AG04450 (cell line): ENCODE results near the gene RHBDD3. TPM values are rescaled to one million over a fixed set of nuclear protein-coding genes. Genes with fewer than 3 reads are reported as not detected.

Experiments used
- CTCF ChIA-PET: fragments of 300-600, 350-600 bp; formaldehyde crosslinking; extraction: SDS; loops from one replicate; lab custom pipeline; 2022; ENCODE audit warnings: antibody characterized with exemption, inconsistent platforms; lab: Charles Lee
- POLR2A ChIA-PET: fragments of 350-600 bp; formaldehyde crosslinking; extraction: SDS; loops from one replicate; lab custom pipeline; 2021; ENCODE audit warnings: antibody characterized with exemption, inconsistent platforms; lab: Yijun Ruan, JAX
- DNase-seq: peaks from one replicate; pipeline ENCODE4 v3.0.0-alpha.2; 2011; ENCODE audit warnings: low read depth, low spot score
- H3K27ac ChIP-seq: one replicate; pipeline ENCODE4 v1.5.1; 2012; ENCODE audit warnings: low read depth, low read length, control low read depth
- H3K27me3 ChIP-seq: one replicate; pipeline ENCODE4 v1.6.0; 2012; ENCODE audit warnings: low read length; ENCODE audit not compliant: control insufficient read depth, insufficient read depth
- H3K4me3 ChIP-seq: 2 replicates; pipeline ENCODE4 v1.5.1; 2011; ENCODE audit warnings: mild to moderate bottlenecking, low read depth, low read length, control low read depth
- H3K9me3 ChIP-seq: 2 replicates; pipeline ENCODE4 v1.5.1; 2012; ENCODE audit warnings: low read length; ENCODE audit not compliant: control insufficient read depth, insufficient read depth
- CTCF ChIP-seq: IDR thresholded peaks from 2 replicates; pipeline ENCODE4 v1.5.1; 2011; ENCODE audit warnings: low read depth, low read length, control low read depth, inconsistent platforms
- polyA plus RNA-seq: library from polyadenylated mRNA; depleted of rRNA; stranded (reverse); fragments of >200 nt; gene quantifications from 2 replicates; pipeline ENCODE4 v1.2.3, GENCODE V29; 2011

RHBDD3 gene
- polyA plus RNA-seq, 1 experiment = 9.9 TPM

DNA sequence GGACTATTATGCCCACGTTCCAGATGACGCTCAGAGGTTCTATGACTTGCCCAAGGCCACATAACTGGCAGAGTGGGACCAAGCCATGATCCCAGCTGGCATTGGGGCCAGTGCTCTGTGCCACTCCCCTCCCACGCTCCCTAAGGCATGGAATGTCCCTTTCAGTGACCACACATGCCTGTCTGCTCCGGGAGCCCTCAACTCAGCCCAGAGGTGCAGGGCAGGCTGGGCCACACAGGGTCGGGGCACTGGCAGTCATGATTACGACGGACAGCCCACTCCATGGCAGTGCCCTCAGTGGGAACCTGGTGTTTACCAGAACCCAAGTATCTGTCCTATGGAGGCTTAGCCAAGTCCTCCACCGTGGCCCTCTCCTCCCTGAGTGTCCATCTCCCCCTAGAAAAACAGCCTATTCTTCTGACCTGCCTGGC, 10.0 kb downstream of the RHBDD3 start:
- Histone ChIP-seq H3K27ac (no peak overlapping the region), H3K9me3 (no peaks in the 10 kb centered on the region), H3K27me3 (no peaks in the 10 kb centered on the region), H3K4me3 (no peak overlapping the region)
- CTCF ChIA-PET = interaction anchor here (2.5 kb wide), 1 partner anchor 12 kb away, joined by 11 read pairs; no protein-coding TSS in a partner anchor
- POLR2A ChIA-PET = no interaction called here
- TF ChIP-seq CTCF = no peak
- no peak for DNase-seq

DNA sequence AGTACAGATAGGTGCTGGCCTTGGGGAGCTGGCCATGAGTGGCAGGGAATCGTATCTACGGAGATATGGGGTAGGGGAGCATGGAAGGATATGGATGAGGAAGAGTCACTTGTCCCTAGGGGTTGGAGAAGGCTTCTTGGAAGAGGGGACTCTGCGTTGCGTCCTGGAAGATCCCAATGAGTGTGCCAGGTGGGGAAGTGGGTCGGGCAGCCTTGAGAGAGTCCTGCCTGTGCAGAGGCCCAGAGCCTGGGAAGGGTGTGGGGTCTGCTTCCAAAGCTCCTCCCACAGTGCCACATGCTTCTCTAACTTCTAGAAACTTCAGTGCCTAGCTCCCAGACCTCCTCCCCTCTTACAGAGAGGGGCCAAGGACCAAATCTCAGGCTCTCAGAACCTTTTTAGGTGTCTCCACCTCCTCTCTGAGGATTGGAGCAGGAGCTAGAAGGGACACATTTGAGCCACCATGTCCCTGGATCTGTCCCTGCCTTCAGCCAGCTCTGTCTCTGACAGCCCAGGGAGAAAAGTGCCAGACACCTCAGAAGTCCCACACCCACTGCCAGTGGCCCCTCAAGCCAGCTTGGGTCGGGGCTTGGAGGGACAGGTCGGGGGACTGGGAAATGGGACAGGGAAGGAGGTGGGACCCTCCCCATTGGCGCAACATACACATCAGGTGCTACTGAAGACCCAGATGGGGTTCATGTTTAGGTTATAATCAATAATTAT, 11.0 kb downstream of the RHBDD3 start:
- Histone ChIP-seq H3K27me3 (no peaks in the 10 kb centered on the region), H3K9me3 (no peaks in the 10 kb centered on the region), H3K4me3 (no peak overlapping the region), H3K27ac (no peak overlapping the region)
- POLR2A ChIA-PET = no interaction called here
- CTCF ChIA-PET = interaction anchor here (0.7 to 2.5 kb wide), 2 partner anchors 11 to 426 kb away, joined by 4 to 11 read pairs; no protein-coding TSS in a partner anchor
- DNase-seq = no peak
- no peak for TF ChIP-seq CTCF

DNA sequence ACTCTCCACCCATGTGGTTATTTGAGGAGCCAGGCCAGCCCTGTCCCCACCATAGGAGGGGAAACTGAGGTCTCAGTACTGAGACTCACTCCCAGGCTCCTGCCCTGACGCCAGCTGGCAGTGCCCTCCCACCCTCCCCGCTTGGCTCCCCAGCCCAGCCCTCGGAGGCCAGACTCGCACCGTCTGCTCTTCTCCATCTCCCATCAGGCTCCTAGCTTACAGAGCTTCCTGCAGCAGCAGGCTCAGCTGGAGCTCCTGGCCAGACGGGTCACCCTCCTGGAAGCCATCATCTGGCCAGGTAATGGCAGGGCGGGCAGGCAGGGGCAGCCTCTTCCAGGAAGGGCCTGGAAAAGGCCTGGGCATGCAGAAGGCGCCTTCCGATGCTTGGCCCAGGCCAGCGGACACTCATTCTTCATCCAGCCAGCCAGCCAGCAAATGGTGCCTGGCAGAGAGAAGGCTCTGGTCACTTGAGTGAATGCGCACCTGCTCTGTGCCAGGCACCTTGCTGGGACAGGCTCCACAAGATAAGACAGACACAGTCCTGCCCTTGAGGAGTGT, 12.6 kb downstream of the RHBDD3 start:
- TF ChIP-seq CTCF = no peak
- no peak for DNase-seq
- POLR2A ChIA-PET = no interaction called here
- no peaks in the 10 kb centered on the region for H3K27me3 ChIP-seq
- H3K9me3 ChIP-seq = no peaks in the 10 kb centered on the region
- H3K27ac ChIP-seq = no peak overlapping the region
- CTCF ChIA-PET = interaction anchor here (2.7 kb wide), 1 partner anchor 9 kb away, joined by 11 read pairs; no protein-coding TSS in a partner anchor
- no peak overlapping the region for H3K4me3 ChIP-seq

DNA sequence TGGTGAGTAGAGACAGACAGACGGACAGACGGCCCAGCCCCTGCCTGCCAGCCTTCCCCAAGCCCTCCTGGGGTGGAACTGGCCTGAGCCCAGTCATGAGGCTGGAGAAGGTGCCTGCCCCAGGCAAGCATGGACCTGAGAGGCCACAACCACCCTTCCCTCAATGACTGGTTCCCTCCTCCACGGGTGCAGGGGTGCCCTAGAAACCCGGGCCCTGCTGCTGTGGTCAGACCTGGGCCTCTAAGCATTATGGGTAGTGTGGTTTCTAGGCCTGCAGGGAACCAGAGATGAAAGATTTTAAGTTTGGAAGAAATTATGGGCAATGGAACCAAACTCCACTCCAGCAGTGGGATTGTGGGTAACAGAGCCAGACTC, 13.5 kb downstream of the RHBDD3 start:
- CTCF ChIA-PET = interaction anchor here (2.7 kb wide), 1 partner anchor 9 kb away, joined by 11 read pairs; no protein-coding TSS in a partner anchor
- no peak overlapping the region for H3K27ac ChIP-seq
- no peak for DNase-seq
- no peaks in the 10 kb centered on the region for H3K9me3 ChIP-seq
- no peak for TF ChIP-seq CTCF
- POLR2A ChIA-PET = no interaction called here
- no peak overlapping the region for H3K4me3 ChIP-seq
- no peaks in the 10 kb centered on the region for H3K27me3 ChIP-seq

- Histone ChIP-seq H3K9me3 (no peaks in the 10 kb centered on the region), H3K27ac (no peak overlapping the region), H3K4me3 (no peak overlapping the region), H3K27me3 (no peaks in the 10 kb centered on the region)
- DNase-seq = no peak
- ChIA-PET POLR2A (no interaction called here), CTCF (interaction anchor here (2.7 kb wide), 1 partner anchor 8 kb away, joined by 11 read pairs; no protein-coding TSS in a partner anchor)
- no peak for TF ChIP-seq CTCF
Measured at GRCh38 chr22:29253561-29254285, 14.1 kb downstream of the RHBDD3 start.
